HepG2 (cell line): ENCODE measurements around the gene PIP5K1A. TPM values are rescaled to one million over a fixed set of nuclear protein-coding genes. Genes with fewer than 3 reads are reported as not detected.

Experiments
- ATAC-seq: fragments of 200-7000 bp; cut with Tn5 transposase; 3 replicates; pipeline ENCODE4 v1.9.1; 2020; ENCODE audit warnings: mild to moderate bottlenecking, moderate library complexity
- BruUV-seq: library from RNA; stranded (reverse); fragments of 400-500 nt; replicated peaks from 2 replicates; lab custom pipeline; 2021; lab: Mats Ljungman, UMichigan
- CTCF ChIA-PET: fragments of 300-600 bp; formaldehyde crosslinking; extraction: SDS; loops from one replicate; lab custom pipeline; 2021; ENCODE audit warnings: low total read pairs, inconsistent platforms, low intra/inter-chr PET ratio; lab: Yijun Ruan, JAX
- POLR2A ChIA-PET: fragments of 350-600 bp; sonication (Branson Sonifier 250); formaldehyde crosslinking; loops from one replicate; lab custom pipeline; 2020; ENCODE audit warnings: antibody characterized with exemption, inconsistent platforms; lab: Yijun Ruan, JAX
- DNase-seq: peaks from one replicate; pipeline ENCODE4 v3.0.0-alpha.2; 2015; ENCODE audit warnings: low spot score
- FAIRE-seq: peaks from 3 replicates; lab custom pipeline; 2011; peaks lifted over from hg19 to GRCh38; lab: Jason Lieb, UNC
- H2AFZ ChIP-seq: one replicate; pipeline ENCODE4 v1.6.1; 2011; ENCODE audit warnings: low read length, inconsistent platforms
- H3K27ac ChIP-seq: fragments of 300-600 bp; 3 replicates; pipeline ENCODE4 v1.8.0; 2011; ENCODE audit warnings: mixed run types, mild to moderate bottlenecking, mixed read lengths, low read length, inconsistent platforms; ENCODE audit not compliant: insufficient read depth; ENCODE audit errors: extremely low read length
- H3K27me3 ChIP-seq, 2 experiments: fragments of 200-600 bp in 1 of 2; 2 replicates in 1 of 2; 3 replicates in 1 of 2; pipeline versions ENCODE4 v1.6.0 to v1.8.0; 2011; ENCODE audit warnings: low read length in 2 of 2, mild to moderate bottlenecking in 2 of 2, moderate library complexity in 2 of 2, inconsistent platforms in 1 of 2; ENCODE audit not compliant: insufficient read depth in 2 of 2, control insufficient read depth in 1 of 2
- H3K36me3 ChIP-seq, 2 experiments: fragments of 200-600 bp in 1 of 2; replicated peaks in 1 of 2; 2 replicates in 1 of 2; 3 replicates in 1 of 2; pipeline versions ENCODE4 v1.5.1 to v1.8.0; 2011; ENCODE audit warnings: low read length in 2 of 2, inconsistent platforms in 1 of 2; ENCODE audit not compliant: insufficient read depth in 2 of 2, control insufficient read depth in 1 of 2
- H3K4me1 ChIP-seq: 2 replicates; pipeline ENCODE4 v1.5.1; 2012; ENCODE audit warnings: low read length, inconsistent platforms; ENCODE audit not compliant: insufficient read depth
- H3K4me2 ChIP-seq: 2 replicates; pipeline ENCODE4 v1.6.0; 2011; ENCODE audit warnings: low read depth, low read length, inconsistent platforms
- H3K4me3 ChIP-seq, 3 experiments: fragments of 200-600 bp in 1 of 3; sonication (generic), shearing (Covaris generic) in 1 of 3; replicated peaks in 1 of 3; 2 replicates each; pipeline ENCODE4 v1.5.1; 2011 to 2016; ENCODE audit warnings: low read length in 3 of 3, inconsistent platforms in 2 of 3, low read depth in 2 of 3, mild to moderate bottlenecking in 2 of 3, control low read depth in 1 of 3, mixed read lengths in 1 of 3; ENCODE audit not compliant: insufficient read depth in 1 of 3
- H3K79me2 ChIP-seq: one replicate; pipeline ENCODE4 v1.6.1; 2011; ENCODE audit warnings: low read length, inconsistent platforms; ENCODE audit not compliant: insufficient read depth
- H3K9ac ChIP-seq: 2 replicates; pipeline ENCODE4 v1.6.0; 2011; ENCODE audit warnings: mild to moderate bottlenecking, low read depth, low read length, inconsistent platforms; ENCODE audit not compliant: insufficient read depth
- H3K9me3 ChIP-seq: 2 replicates; pipeline ENCODE4 v1.5.1; 2012; ENCODE audit warnings: mild to moderate bottlenecking, low read length
- H4K20me1 ChIP-seq: 2 replicates; pipeline ENCODE4 v1.6.0; 2011; ENCODE audit warnings: inconsistent platforms, mild to moderate bottlenecking, low read length, moderate library complexity; ENCODE audit not compliant: insufficient read depth
- CCAR2 ChIP-seq: fragments of 200-400 bp; formaldehyde crosslinking; optimal IDR thresholded peaks from 2 replicates; pipeline ENCODE3; 2018; ENCODE audit warnings: low read depth, mild to moderate bottlenecking, low read length, moderate library complexity
- DPF2 ChIP-seq: sonication (generic); formaldehyde crosslinking; IDR thresholded peaks from 2 replicates; pipeline ENCODE4 v1.4.0; 2020; ENCODE audit warnings: mild to moderate bottlenecking, low read depth, missing genetic modification reagents, borderline replicate concordance
- FOXC1 ChIP-seq: sonication (generic); formaldehyde crosslinking; IDR thresholded peaks from 2 replicates; pipeline ENCODE4 v1.8.0; 2022; ENCODE audit warnings: mild to moderate bottlenecking, missing genetic modification reagents, borderline replicate concordance
- MTF2 ChIP-seq: sonication (generic); formaldehyde crosslinking; IDR thresholded peaks from 2 replicates; pipeline ENCODE4 v1.5.0; 2020; ENCODE audit warnings: missing genetic modification reagents, borderline replicate concordance
- PHF8 ChIP-seq: sonication (generic); formaldehyde crosslinking; IDR thresholded peaks from 2 replicates; pipeline ENCODE4 v1.5.0; 2020; ENCODE audit warnings: missing genetic modification reagents
- RXRB ChIP-seq: IDR thresholded peaks from 2 replicates; pipeline ENCODE4 v1.6.1; 2016; ENCODE audit warnings: borderline replicate concordance, missing genetic modification reagents, missing compliant biosample characterization
- ZBTB39 ChIP-seq: sonication (generic); formaldehyde crosslinking; IDR thresholded peaks from 2 replicates; pipeline ENCODE4 v1.5.0; 2020; ENCODE audit warnings: missing genetic modification reagents
- ZBTB7B ChIP-seq: sonication (generic); formaldehyde crosslinking; IDR thresholded peaks from 2 replicates; pipeline ENCODE4 v1.4.0; 2020; ENCODE audit warnings: missing genetic modification reagents
- ZFP91 ChIP-seq: sonication (generic); formaldehyde crosslinking; IDR thresholded peaks from 2 replicates; pipeline ENCODE4 v1.9.0; 2022; ENCODE audit warnings: missing genetic modification reagents, mild to moderate bottlenecking, borderline replicate concordance
- ZNF343 ChIP-seq: sonication (generic); formaldehyde crosslinking; IDR thresholded peaks from 2 replicates; pipeline ENCODE4 v1.4.0; 2020; ENCODE audit warnings: mild to moderate bottlenecking, missing genetic modification reagents
- ZNF496 ChIP-seq: sonication (generic); formaldehyde crosslinking; IDR thresholded peaks from 2 replicates; pipeline ENCODE4 v1.8.1; 2023; ENCODE audit warnings: mild to moderate bottlenecking, moderate library complexity, missing genetic modification reagents; ENCODE audit not compliant: insufficient replicate concordance
- WGBS: methylation state at CpG from one replicate; pipeline ENCODE4 v1.1.6; 2017; ENCODE audit warnings: low lambda C conversion rate; 5-methylcytosine and 5-hydroxymethylcytosine counted together
- in situ Hi-C: cut with HindIII; loops from 2 replicates; pipeline ENCODE4 v1.10.0; 2017; ENCODE audit warnings: low pct_unique_long_range_greater_than_20kb; ENCODE audit not compliant: extremely low pct_ligation_motif_present
- intact Hi-C: fragments of 100-400 bp; cut with micrococcal nuclease; formaldehyde crosslinking; loops from one replicate; pipeline ENCODE4 v1.10.0; 2022; ENCODE audit not compliant: unreplicated experiment
- polyA plus RNA-seq, 8 experiments: library from polyadenylated mRNA; depleted of rRNA in 3 of 8; stranded (reverse) in 7 of 8; unstranded in 1 of 8; fragments of >200 nt; fragmentation: Illumina TruSeq in 4 of 8; extraction: Trizol in 4 of 8; gene quantifications; 2 replicates each; pipeline versions ENCODE4 v1.2.1 to v1.2.3, GENCODE V29; 2011 to 2016; ENCODE audit warnings: low read depth in 4 of 8, missing spikeins in 1 of 8, mixed read lengths in 1 of 8; ENCODE audit not compliant: insufficient read depth in 1 of 8
- total RNA-seq, 5 experiments: library from RNA; depleted of rRNA; stranded (reverse); fragments of >200 nt; fragmentation: Illumina TruSeq; extraction: Trizol; gene quantifications; 2 replicates each; pipeline ENCODE4 v1.2.3, GENCODE V29; 2016; ENCODE audit warnings: low read depth in 1 of 5

Gene PIP5K1A
- total and polyA plus RNA-seq, 2 of the 13 experiments (the other 11 are each of a cell fraction or from before 2014, with no cell fraction given), result 45.3 to 65.1 TPM

- TF ChIP-seq ZBTB39 (CRISPR knock-in tag), result no peak
Measured at GRCh38 chr1:151156515-151156819, 41.9 kb upstream of the PIP5K1A start, which contains the start of gene TNFAIP8L2 (continued).

GRCh38 chr1:151157067-151157531 lies 41.3 kb upstream of the PIP5K1A start:
- Histone ChIP-seq H3K9ac (no peak overlapping the region), H3K79me2 (no peaks in the 10 kb centered on the region), H3K4me1 (peaks cover 8% of the 10 kb centered on the region), H4K20me1 (no peaks in the 10 kb centered on the region), H3K4me2 (no peak overlapping the region), H3K9me3 (no peaks in the 10 kb centered on the region), H2AFZ (no peak overlapping the region), H3K27me3 (no peaks in the 10 kb centered on the region), H3K27ac (no peak overlapping the region), H3K4me3 (no peak overlapping the region), H3K36me3 (peaks cover 12 to 18% of the 10 kb centered on the region in 2 experiments)
- in situ Hi-C loops (loop anchor here (5.0 kb wide), 1 partner anchor 60 kb away; no protein-coding TSS in a partner anchor), intact Hi-C loops (loop anchor here (2.0 kb wide), 1 partner anchor 132 kb away; no protein-coding TSS in a partner anchor)
- CTCF ChIA-PET, result interaction anchor here (0.9 to 3.6 kb wide), 3 partner anchors 57 to 132 kb away, joined by 3 to 45 read pairs (median 10); no protein-coding TSS in a partner anchor
- FAIRE-seq (no peak), DNase-seq (no peak), ATAC-seq (no peak)
- POLR2A ChIA-PET, result interaction anchor here (1.1 kb wide), 1 partner anchor 57 kb away, joined by 3 read pairs; no protein-coding TSS in a partner anchor
- no TSS peak for BruUV-seq
- 97% methylated on average over 6 of the region's 6 CpGs for WGBS
- TF ChIP-seq ZNF496 (CRISPR knock-in tag), result no peak
- TF ChIP-seq FOXC1 (CRISPR knock-in tag), result no peak
- TF ChIP-seq DPF2 (CRISPR knock-in tag), result no peak
- no peak for TF ChIP-seq MTF2 (CRISPR knock-in tag)
- TF ChIP-seq PHF8 (CRISPR knock-in tag), result no peak
- no peak for TF ChIP-seq ZNF343 (CRISPR knock-in tag)
- no peak for TF ChIP-seq RXRB
- TF ChIP-seq ZFP91 (CRISPR knock-in tag), result no peak
- TF ChIP-seq ZBTB7B, result no peak
- TF ChIP-seq CCAR2, result no peak
